Esophagus muscularis mucosa (tissue), 4 donors: ENCODE measurements around the gene KRT20. TPM values are rescaled to one million over a fixed set of nuclear protein-coding genes. Genes with fewer than 3 reads are reported as not detected.

Experiments
- DNase-seq: peaks from one replicate; pipeline ENCODE4 v3.0.0-alpha.2; 2017; ENCODE audit errors: extremely low spot score
- H3K27ac ChIP-seq, 4 donors: fragments of 200-600 bp; sonication (generic); replicated peaks in 1 of 4; 1 replicate in 3 of 4; 2 replicates in 1 of 4; pipeline ENCODE4 v1.5.1; 2016 to 2019; ENCODE audit warnings: mild to moderate bottlenecking in 1 of 4
- H3K27me3 ChIP-seq, 4 donors: fragments of 200-600 bp; sonication (generic); one replicate each; pipeline versions ENCODE4 v1.5.1 to v1.6.0; 2016 to 2019
- H3K36me3 ChIP-seq, 4 donors: fragments of 200-600 bp; sonication (generic); one replicate each; pipeline ENCODE4 v1.5.1; 2016 to 2019
- H3K4me1 ChIP-seq, 4 donors: fragments of 200-600 bp; sonication (generic); one replicate each; pipeline ENCODE4 v1.5.1; 2016 to 2019
- H3K4me3 ChIP-seq, 4 donors: fragments of 200-600 bp; sonication (generic); 1 replicate in 2 of 4; 2 replicates in 2 of 4; pipeline ENCODE4 v1.5.1; 2016 to 2019; ENCODE audit warnings: mild to moderate bottlenecking in 4 of 4, moderate library complexity in 1 of 4
- H3K9me3 ChIP-seq, 4 donors: fragments of 200-600 bp; sonication (generic); 1 replicate in 3 of 4; 2 replicates in 1 of 4; pipeline ENCODE4 v1.5.1; 2016 to 2019
- EP300 ChIP-seq: sonication (generic); formaldehyde crosslinking; IDR thresholded peaks from one replicate; pipeline ENCODE4 v1.6.1; 2017; ENCODE audit warnings: antibody characterized with exemption
- POLR2A ChIP-seq: fragments of 450-650 bp; IDR thresholded peaks from one replicate; pipeline ENCODE4 v1.6.1; 2017; ENCODE audit warnings: antibody characterized with exemption, moderate library complexity, mild to moderate bottlenecking, low read depth
- POLR2AphosphoS5 ChIP-seq, 2 donors: sonication (generic); formaldehyde crosslinking; IDR thresholded peaks; one replicate each; pipeline ENCODE4 v1.6.1; 2017; ENCODE audit warnings: antibody characterized with exemption in 2 of 2
- WGBS: methylation state at CpG from one replicate; pipeline ENCODE4 v1.1.5; 2018; 5-methylcytosine and 5-hydroxymethylcytosine counted together
- intact Hi-C: fragments of 100-400 bp; cut with DNase I; formaldehyde crosslinking; loops from one replicate; pipeline ENCODE4 v1.15.1; 2023
- total RNA-seq, 4 donors: library from RNA; depleted of rRNA; stranded (reverse); fragments of >200 nt; gene quantifications; one replicate each; pipeline versions ENCODE4 v1.1.0 to v1.2.1, GENCODE V29; 2016
- TF ChIP-seq, protein P1 (sequence below), 3 experiments: fragments of 200-600 bp in 2 of 3; fragments of 450-650 bp in 1 of 3; sonication (generic) in 2 of 3; IDR thresholded peaks; one replicate each; pipeline ENCODE4 v1.5.1; 2017 to 2019; ENCODE audit warnings: antibody characterized with exemption in 3 of 3, mild to moderate bottlenecking in 2 of 3, moderate library complexity in 1 of 3

Gene KRT20
- total RNA-seq, 4 donors from 2014 or later, result 0.52 TPM; not detected in 3

DNA sequence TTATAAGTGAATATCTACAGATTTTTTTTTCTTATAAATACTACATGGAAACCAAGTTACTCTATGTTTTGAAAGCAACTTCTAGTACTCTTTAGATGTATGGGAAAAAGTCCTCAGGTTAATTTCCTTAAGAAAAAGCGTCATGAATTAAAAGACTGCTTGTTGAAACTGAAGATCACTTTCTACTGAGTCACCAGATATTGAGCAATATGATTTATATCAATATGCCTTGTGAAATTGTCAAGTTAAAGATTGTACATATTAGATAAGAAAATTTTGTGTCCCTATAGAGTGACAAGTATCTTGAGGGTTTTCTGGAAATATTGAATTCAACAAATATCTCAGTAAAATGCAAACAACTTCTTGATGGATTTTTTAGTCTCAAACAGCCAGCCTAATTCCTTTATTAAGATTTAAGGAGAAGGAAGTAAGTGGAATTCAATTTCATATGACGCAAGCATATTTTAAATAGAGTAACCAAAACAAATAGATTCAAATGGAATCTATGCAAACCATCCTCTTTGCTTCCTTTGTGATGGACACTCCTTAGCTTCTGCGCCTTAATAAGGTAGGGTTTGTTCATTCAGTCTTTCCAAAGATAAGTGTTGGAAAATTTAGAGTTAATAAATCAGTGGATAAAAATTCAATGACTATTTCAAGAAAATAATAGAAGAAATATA, 34.6 kb downstream of the KRT20 start:
- no peak overlapping the region for H3K27ac ChIP-seq
- intact Hi-C loops, result no loop called here
- no peak for TF ChIP-seq POLR2AphosphoS5 (IDR thresholded peaks at IDR 0.05)
- TF ChIP-seq POLR2A, result no peak
- TF ChIP-seq EP300, result no peak
- TF ChIP-seq, protein P1, sequence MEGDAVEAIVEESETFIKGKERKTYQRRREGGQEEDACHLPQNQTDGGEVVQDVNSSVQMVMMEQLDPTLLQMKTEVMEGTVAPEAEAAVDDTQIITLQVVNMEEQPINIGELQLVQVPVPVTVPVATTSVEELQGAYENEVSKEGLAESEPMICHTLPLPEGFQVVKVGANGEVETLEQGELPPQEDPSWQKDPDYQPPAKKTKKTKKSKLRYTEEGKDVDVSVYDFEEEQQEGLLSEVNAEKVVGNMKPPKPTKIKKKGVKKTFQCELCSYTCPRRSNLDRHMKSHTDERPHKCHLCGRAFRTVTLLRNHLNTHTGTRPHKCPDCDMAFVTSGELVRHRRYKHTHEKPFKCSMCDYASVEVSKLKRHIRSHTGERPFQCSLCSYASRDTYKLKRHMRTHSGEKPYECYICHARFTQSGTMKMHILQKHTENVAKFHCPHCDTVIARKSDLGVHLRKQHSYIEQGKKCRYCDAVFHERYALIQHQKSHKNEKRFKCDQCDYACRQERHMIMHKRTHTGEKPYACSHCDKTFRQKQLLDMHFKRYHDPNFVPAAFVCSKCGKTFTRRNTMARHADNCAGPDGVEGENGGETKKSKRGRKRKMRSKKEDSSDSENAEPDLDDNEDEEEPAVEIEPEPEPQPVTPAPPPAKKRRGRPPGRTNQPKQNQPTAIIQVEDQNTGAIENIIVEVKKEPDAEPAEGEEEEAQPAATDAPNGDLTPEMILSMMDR (IDR thresholded peaks at IDR 0.05), result no peak
- H3K4me1 ChIP-seq, result peaks cover 0 to 8% (median 0%) of the 10 kb centered on the region in 4 donors
- H3K36me3 ChIP-seq, result no peaks in the 10 kb centered on the region
- no peak for DNase-seq
- WGBS, result 88% methylated on average over 3 of the region's 3 CpGs
- no peak overlapping the region for H3K4me3 ChIP-seq
- H3K9me3 ChIP-seq, result no peaks in the 10 kb centered on the region
- H3K27me3 ChIP-seq, result no peaks in the 10 kb centered on the region

DNA sequence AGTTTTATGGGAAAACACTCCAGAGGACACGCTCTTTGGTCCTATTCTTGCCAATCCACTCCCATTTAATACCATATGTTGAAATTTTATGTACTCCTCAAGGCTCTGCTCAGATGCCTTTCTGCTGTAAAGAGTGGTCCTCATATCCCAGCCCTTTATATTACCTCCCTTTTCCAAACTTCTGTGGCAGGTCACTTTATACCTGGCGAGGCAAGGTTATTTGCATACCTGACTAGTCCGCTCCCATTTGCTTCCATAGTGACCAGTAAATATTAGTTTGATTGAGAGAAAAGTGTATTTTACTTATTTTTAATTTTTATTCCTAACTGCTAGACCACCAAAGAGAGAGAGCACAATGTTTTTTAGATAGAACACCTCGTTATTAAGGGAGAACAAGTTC, 35.3 kb downstream of the KRT20 start:
- H3K9me3 ChIP-seq, result no peaks in the 10 kb centered on the region
- no peak overlapping the region for H3K4me3 ChIP-seq
- peaks cover 0 to 7% (median 0%) of the 10 kb centered on the region in 4 donors for H3K4me1 ChIP-seq
- intact Hi-C loops, result no loop called here
- DNase-seq, result no peak
- H3K36me3 ChIP-seq, result no peaks in the 10 kb centered on the region
- no peaks in the 10 kb centered on the region for H3K27me3 ChIP-seq
- no peak for TF ChIP-seq EP300
- TF ChIP-seq, protein P1 (IDR thresholded peaks at IDR 0.05), result no peak
- TF ChIP-seq POLR2A, result no peak
- TF ChIP-seq POLR2AphosphoS5 (IDR thresholded peaks at IDR 0.05), result no peak
- no peak overlapping the region for H3K27ac ChIP-seq
- whole genome bisulfite sequencing, result 93% methylated on average over 4 of the region's 4 CpGs

DNA sequence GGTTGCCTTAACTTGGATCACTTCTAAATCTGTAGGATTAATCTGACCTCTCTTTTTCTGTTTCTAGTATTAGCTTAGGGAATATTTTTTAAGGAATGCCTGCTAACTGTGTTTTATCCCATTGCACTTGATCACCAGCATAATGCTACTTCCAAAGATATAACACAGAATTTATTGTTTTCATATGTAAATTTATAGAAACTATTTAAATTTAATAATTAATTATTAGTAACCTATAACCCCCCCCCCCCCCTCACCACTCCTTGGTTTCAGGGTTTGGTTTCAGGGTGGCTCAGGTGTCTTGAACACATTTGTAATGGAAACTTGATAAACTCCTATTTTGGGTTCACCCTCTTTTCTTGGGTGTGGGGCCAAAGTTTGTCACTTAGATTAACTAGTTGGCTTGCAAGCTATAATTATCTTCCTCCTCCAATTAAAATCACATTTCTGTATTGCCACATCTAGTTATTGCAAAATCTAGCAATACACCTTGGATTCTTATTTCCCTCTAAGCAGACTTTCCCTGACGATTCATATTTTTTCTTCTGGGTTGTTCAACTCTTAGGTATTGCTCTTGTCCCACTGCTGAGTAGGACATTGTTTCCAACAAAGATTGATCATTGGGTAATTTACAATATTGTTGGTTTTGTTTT, 36.3 kb downstream of the KRT20 start:
- intact Hi-C loops, result no loop called here
- WGBS, result 84% methylated on average over 1 of the region's 1 CpG
- no peak for DNase-seq
- no peak for TF ChIP-seq POLR2AphosphoS5 (IDR thresholded peaks at IDR 0.05)
- TF ChIP-seq, protein P1 (IDR thresholded peaks at IDR 0.05), result no peak
- no peak for TF ChIP-seq EP300
- TF ChIP-seq POLR2A, result no peak
- Histone ChIP-seq H3K4me3 (no peak overlapping the region), H3K9me3 (no peaks in the 10 kb centered on the region), H3K27ac (no peak overlapping the region), H3K27me3 (no peaks in the 10 kb centered on the region), H3K4me1 (no peaks in the 10 kb centered on the region), H3K36me3 (no peaks in the 10 kb centered on the region)

DNA sequence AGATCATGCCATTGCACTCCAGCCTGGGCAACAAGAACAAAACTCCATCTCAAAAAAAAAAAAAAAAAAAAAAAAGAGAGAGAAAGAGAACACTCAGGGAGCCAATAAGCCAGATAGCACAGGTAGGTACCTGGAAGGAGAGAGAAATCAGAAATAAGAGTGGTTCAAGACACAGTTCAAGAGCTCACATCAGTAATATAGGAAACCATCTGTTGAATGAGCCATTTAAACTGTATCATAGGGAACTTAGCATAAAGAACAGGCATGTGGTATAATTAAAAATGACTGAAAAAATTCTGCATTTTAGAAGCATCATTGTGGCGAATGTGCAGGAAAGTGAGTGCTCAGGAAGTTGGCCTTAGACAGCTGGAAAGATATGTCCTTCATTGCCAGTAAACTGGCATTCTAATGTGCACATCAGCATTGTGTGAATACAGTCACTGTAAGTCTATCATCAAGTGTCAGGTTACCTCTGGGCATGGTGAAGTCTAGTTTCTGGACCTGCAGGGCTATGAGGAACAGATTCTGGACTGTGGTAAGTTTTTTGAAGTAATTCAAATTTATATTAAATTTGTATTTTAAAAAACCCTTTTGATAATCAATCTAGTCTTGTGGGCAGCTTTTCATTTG, 38.4 kb downstream of the KRT20 start:
- Histone ChIP-seq H3K36me3 (no peaks in the 10 kb centered on the region), H3K9me3 (no peaks in the 10 kb centered on the region), H3K4me1 (no peaks in the 10 kb centered on the region), H3K27ac (no peak overlapping the region), H3K27me3 (no peaks in the 10 kb centered on the region), H3K4me3 (no peak overlapping the region)
- intact Hi-C loops, result no loop called here
- no peak for DNase-seq
- no peak for TF ChIP-seq POLR2A
- TF ChIP-seq, protein P1 (IDR thresholded peaks at IDR 0.05), result no peak
- no peak for TF ChIP-seq POLR2AphosphoS5 (IDR thresholded peaks at IDR 0.05)
- TF ChIP-seq EP300, result no peak
- 72% methylated on average over 1 of the region's 1 CpG for WGBS
